ENCODE measurements around the gene PRRC2A. TPM values are rescaled to one million over a fixed set of nuclear protein-coding genes. Genes with fewer than 3 reads are reported as not detected.

PRRC2A gene
- total RNA-seq, 4 donors from 2014 or later, result 71.4 to 113 (median 88.0) TPM

GRCh38 chr6:31662124-31662723 lies 41.7 kb downstream of the PRRC2A start:
- Histone ChIP-seq H3K4me3 (no peak overlapping the region), H3K36me3 (peaks cover 0 to 44% (median under 1%) of the 10 kb centered on the region in 3 donors), H3K27me3 (no peaks in the 10 kb centered on the region), H3K27ac (peak overlapping the region in 2 of 4 donors; percentile 2 to 91), H3K4me1 (peaks cover 0 to 74% (median 43%) of the 10 kb centered on the region in 4 donors), H3K9me3 (no peaks in the 10 kb centered on the region)
- no peak for DNase-seq (ENCODE audit: low spot score in 2 of 2)
- WGBS, 2 donors, result 81 to 88% methylated on average over 12 of the region's 12 CpGs
- no peak for TF ChIP-seq EP300 (IDR thresholded peaks at IDR 0.05)
- TF ChIP-seq POLR2A (IDR thresholded peaks at IDR 0.05), result no peak
- no peak for TF ChIP-seq CTCF (IDR thresholded peaks at IDR 0.05)

DNA sequence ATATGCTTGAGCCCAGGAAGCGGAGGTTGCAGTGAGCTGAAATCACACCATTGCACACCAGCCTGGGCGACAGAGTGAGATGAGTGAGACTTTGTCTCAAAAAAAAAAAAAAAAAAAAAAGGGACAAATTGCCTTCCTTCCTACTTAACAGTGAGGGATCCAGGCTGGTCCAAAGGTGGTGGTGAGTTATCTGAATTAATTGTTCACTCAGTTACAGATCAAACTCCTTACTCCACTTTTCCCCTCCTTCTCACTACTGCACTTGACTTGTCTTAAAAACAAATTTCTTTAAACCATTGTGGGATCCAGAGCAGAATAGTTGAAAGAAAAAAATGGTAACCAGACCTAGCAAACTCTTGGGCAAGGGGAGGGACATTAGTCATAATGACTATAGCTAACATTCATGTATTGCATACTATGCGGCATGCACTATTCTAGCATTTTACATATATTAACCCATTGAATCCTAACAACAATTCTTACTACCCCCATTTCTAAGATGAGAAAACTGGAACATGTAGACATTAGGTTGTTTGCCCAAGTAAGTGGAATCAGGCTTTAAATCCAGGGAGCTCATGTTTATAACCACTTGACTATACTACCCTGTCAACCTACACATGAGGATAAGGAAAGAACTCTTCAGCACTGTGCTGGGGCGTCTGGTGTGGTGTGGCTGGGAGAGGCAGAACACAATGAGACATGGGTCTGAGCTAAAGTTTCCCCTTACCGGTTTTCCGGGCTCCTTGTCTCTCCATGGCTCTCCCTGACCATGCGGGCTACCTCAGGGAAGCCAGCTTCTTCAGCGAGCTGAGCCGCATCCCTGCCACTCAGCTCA lies 42.8 kb downstream of the PRRC2A start:
- Histone ChIP-seq H3K27ac (peak overlapping the region; percentile 60 to 99 (median 96)), H3K9me3 (no peaks in the 10 kb centered on the region), H3K36me3 (peaks cover 3 to 44% (median 8%) of the 10 kb centered on the region in 3 donors), H3K27me3 (no peaks in the 10 kb centered on the region), H3K4me1 (peaks cover 0 to 74% (median 40%) of the 10 kb centered on the region in 4 donors), H3K4me3 (peak overlapping the region; percentile 67 to 93 (median 87))
- no peak for DNase-seq (ENCODE audit: low spot score in 2 of 2)
- TF ChIP-seq POLR2A (IDR thresholded peaks at IDR 0.05) (no peak), EP300 (IDR thresholded peaks at IDR 0.05) (no peak), CTCF (IDR thresholded peaks at IDR 0.05) (no peak)
- WGBS, 2 donors, result 39% methylated on average over 9 of the region's 9 CpGs

DNA sequence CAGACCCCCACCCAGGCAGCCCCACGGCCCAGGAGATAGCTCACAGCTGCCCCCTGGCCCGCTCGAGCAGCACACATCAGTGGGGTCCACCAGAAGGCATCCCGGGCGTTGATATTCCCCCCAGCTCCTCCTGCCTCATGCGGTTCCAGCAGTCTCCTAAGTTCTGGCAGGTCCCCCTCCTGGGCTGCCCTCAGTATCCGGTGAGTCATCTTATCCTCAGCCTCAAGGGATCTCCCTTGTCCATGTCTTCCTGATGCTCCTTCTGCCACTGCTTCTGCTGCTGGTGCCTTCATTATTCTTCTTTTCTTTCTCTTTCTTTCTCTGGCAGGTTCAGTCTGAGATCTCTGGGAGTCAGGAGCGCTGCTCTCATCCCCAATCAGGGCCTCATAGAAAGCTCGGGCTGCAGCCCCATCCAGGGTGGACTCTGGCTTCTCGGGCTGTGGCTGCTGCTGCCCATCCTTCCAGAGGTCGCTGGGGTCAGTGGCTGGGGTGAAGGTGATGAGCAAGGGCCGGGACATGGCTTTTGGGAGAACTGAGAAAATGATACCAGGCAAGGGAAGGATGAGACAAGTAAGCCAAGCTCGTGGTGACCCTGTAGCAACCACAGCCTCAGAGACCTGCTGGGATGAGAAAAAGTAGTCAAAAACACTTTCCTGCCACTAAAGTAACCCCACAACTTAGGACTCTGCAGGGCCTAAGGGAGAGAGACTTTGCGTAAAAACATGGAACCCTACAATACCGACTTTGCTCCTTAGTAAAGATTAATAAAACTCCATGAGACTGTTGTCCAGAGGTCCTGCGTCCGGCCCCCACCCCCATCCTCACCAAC lies 43.7 kb downstream of the PRRC2A start:
- 9 to 10% methylated on average over 15 to 16 of the region's 17 CpGs for WGBS, 2 donors
- Histone ChIP-seq H3K27me3 (no peaks in the 10 kb centered on the region), H3K9me3 (no peaks in the 10 kb centered on the region), H3K4me3 (peak overlapping the region; percentile 67 to 93 (median 87)), H3K4me1 (peaks cover 0 to 73% (median 32%) of the 10 kb centered on the region in 4 donors), H3K27ac (peak overlapping the region; percentile 60 to 99 (median 96)), H3K36me3 (peaks cover 8 to 46% (median 11%) of the 10 kb centered on the region in 3 donors)
- DNase-seq (ENCODE audit: low spot score in 2 of 2), result peak in 1 of 2 donors; percentile 63
- TF ChIP-seq CTCF (IDR thresholded peaks at IDR 0.05) (no peak), POLR2A (IDR thresholded peaks at IDR 0.05) (no peak), EP300 (IDR thresholded peaks at IDR 0.05) (peak in 1 of 2 donors; percentile 30)

- Histone ChIP-seq H3K36me3 (peaks cover 8 to 53% (median 17%) of the 10 kb centered on the region in 3 donors), H3K4me1 (peaks cover 0 to 65% (median 26%) of the 10 kb centered on the region in 4 donors), H3K27ac (peak within 1 kb of the TSS; percentile 60 to 99 (median 96)), H3K27me3 (no peaks in the 10 kb centered on the region), H3K9me3 (no peaks in the 10 kb centered on the region), H3K4me3 (peak within 1 kb of the TSS; percentile 67 to 93 (median 87))
- TF ChIP-seq POLR2A (IDR thresholded peaks at IDR 0.05) (peak; percentile 62 to 69), EP300 (IDR thresholded peaks at IDR 0.05) (peak; percentile 58 to 92), CTCF (IDR thresholded peaks at IDR 0.05) (peak in 1 of 5 experiments; percentile 10)
- DNase-seq (ENCODE audit: low spot score in 2 of 2), result peak; percentile 83 to 95
- 1% methylated on average over 39 of the region's 39 CpGs for WGBS, 2 donors
Observed at GRCh38 chr6:31664790-31665500, 44.4 kb downstream of the PRRC2A start, which contains the start of gene GPANK1. Gene GPANK1, minus strand, starts transcription at chr6:31664997. Its CDS starts 519 bp downstream, at chr6:31664478.
